ENCODE results near the gene C5. TPM values are rescaled to one million over a fixed set of nuclear protein-coding genes. Genes with fewer than 3 reads are reported as not detected.

Gene C5
- total RNA-seq, 1 donor, result 13.8 TPM

GRCh38 chr9:120961936-120962335 is 88.1 kb downstream of the C5 start:
- no peak overlapping the region for H3K4me3 ChIP-seq (ENCODE audit: low read depth, low read length)
- no peak for TF ChIP-seq CTCF (IDR thresholded peaks at IDR 0.05; ENCODE audit: insufficient read depth, low read length)
- no peak for DNase-seq (ENCODE audit: low read depth)

GRCh38 chr9:120960001-120960400 is 90.1 kb downstream of the C5 start:
- DNase-seq (ENCODE audit: low read depth), result no peak
- no peak overlapping the region for H3K4me3 ChIP-seq (ENCODE audit: low read depth, low read length)
- TF ChIP-seq CTCF (IDR thresholded peaks at IDR 0.05; ENCODE audit: insufficient read depth, low read length), result no peak

- no peak for DNase-seq (ENCODE audit: low read depth)
- no peak overlapping the region for H3K4me3 ChIP-seq (ENCODE audit: low read depth, low read length)
- TF ChIP-seq CTCF (IDR thresholded peaks at IDR 0.05; ENCODE audit: insufficient read depth, low read length), result no peak
Observed at GRCh38 chr9:120956862-120957261, 93.2 kb downstream of the C5 start.

- no peak for DNase-seq (ENCODE audit: low read depth)
- H3K4me3 ChIP-seq (ENCODE audit: low read depth, low read length), result no peak overlapping the region
- TF ChIP-seq CTCF (IDR thresholded peaks at IDR 0.05; ENCODE audit: insufficient read depth, low read length), result no peak
Observed at GRCh38 chr9:120951960-120952618, 98.0 kb downstream of the C5 start.

- no peak for DNase-seq (ENCODE audit: low read depth)
- TF ChIP-seq CTCF (IDR thresholded peaks at IDR 0.05; ENCODE audit: insufficient read depth, low read length), result no peak
- no peak overlapping the region for H3K4me3 ChIP-seq (ENCODE audit: low read depth, low read length)
Observed at GRCh38 chr9:120950421-120951388, 99.4 kb downstream of the C5 start.

- no peak for TF ChIP-seq CTCF (IDR thresholded peaks at IDR 0.05; ENCODE audit: insufficient read depth, low read length)
- DNase-seq (ENCODE audit: low read depth), result no peak
- H3K4me3 ChIP-seq (ENCODE audit: low read depth, low read length), result no peak overlapping the region
Observed at GRCh38 chr9:120949290-120949689, 100.8 kb downstream of the C5 start.
